ENCODE results near the gene KCNN3. TPM values are rescaled to one million over a fixed set of nuclear protein-coding genes. Genes with fewer than 3 reads are reported as not detected.

The KCNN3 gene
- total RNA-seq, 2 experiments from 2014 or later, result 0.02 to 0.14 TPM

DNA sequence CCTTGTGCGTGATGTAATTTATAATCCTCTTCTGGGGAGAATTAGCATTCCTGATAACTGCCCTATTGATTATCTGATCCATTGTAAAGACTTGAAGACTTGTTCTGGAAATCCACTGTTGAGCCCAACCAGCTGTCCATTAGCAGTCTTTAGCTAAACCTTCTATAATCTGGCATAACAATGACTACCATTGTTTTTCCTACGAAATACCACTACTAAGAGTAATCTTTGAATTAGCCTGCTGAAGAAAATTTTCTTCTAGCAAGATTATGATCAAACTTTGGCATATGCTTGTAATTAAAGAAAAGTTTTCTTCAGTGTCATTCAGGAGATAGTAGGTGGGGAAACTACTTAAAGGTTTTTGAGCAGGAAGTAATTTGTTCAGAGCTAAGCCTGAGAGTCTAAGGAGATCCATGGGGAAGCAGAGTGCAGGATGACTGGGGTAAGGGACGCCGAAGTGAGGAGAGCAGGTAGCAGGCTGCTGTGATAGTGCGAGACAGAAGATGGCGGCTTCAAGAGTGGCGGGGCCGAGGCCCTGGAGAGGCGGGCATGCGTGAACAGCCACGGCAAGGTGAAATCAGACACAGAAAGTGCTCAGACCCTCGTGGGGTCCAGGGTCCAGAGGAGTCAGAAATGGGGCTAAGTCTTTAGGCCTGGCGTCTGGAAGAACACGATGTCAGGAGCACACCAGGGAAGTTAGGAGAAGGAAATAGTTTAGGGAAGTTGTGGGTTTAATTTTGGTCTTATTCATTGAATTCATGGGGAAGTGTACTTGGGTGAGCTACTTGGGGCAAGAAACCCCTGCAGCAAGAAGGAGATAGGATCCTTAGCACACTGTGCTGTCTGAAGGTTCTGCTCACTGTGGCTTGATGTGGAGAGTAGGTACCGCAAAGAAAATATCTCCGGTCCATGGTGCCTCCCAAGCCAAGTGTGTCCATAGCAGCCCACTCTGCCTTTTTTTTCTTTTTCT, 149.5 kb downstream of the KCNN3 start:
- POLR2A ChIA-PET, result interaction anchor here (0.7 kb wide), 1 partner anchor 106 kb away, joined by 3 read pairs; no protein-coding TSS in a partner anchor
- no peak overlapping the region for H3K27ac Mint-ChIP-seq
- no peaks in the 10 kb centered on the region for H3K27me3 Mint-ChIP-seq
- H3K4me1 Mint-ChIP-seq (ENCODE audit: low read depth), result peaks cover 26% of the 10 kb centered on the region
- H3K36me3 Mint-ChIP-seq, result no peaks in the 10 kb centered on the region
- H3K9me3 Mint-ChIP-seq, result no peaks in the 10 kb centered on the region
- intact Hi-C loops (cut with micrococcal nuclease), result no loop called here
- CTCF ChIA-PET, result interaction anchor here (0.6 kb wide), 1 partner anchor 69 kb away, joined by 3 read pairs; no protein-coding TSS in a partner anchor
- no peak overlapping the region for H3K4me3 Mint-ChIP-seq
- DNase-seq, result no peak

GRCh38 chr1:154719586-154720327, 150.3 kb downstream of the KCNN3 start:
- H3K27ac Mint-ChIP-seq, result no peak overlapping the region
- intact Hi-C loops (cut with micrococcal nuclease), result no loop called here
- no peaks in the 10 kb centered on the region for H3K36me3 Mint-ChIP-seq
- no peaks in the 10 kb centered on the region for H3K27me3 Mint-ChIP-seq
- H3K9me3 Mint-ChIP-seq, result no peaks in the 10 kb centered on the region
- no peak for DNase-seq
- CTCF ChIA-PET, result interaction anchor here (0.6 kb wide), 2 partner anchors 70 to 160 kb away, joined by 3 read pairs; no protein-coding TSS in a partner anchor
- POLR2A ChIA-PET, result interaction anchor here (0.7 kb wide), 1 partner anchor 107 kb away, joined by 3 read pairs; no protein-coding TSS in a partner anchor
- peaks cover 26% of the 10 kb centered on the region for H3K4me1 Mint-ChIP-seq (ENCODE audit: low read depth)
- H3K4me3 Mint-ChIP-seq, result no peak overlapping the region

DNA sequence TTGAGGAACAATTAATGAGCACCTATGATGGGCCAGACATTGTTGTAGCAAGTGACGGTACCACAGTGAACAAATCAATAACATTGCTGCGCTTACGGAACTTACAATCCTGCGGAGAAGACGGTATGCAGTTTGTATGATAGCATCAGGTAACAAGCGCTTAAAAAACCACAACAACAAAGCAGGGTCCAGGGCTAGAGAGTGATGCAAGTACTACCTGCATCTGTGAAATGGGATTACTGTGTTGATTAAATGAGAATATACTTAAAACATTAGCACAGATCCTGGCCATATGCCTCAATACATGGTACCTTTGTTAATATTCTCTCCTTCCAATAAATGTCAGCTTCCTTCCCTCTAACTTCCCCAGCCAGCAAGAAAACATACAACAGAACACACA, 151.5 kb downstream of the KCNN3 start:
- DNase-seq, result no peak
- ChIA-PET POLR2A (no interaction called here), CTCF (no interaction called here)
- no peaks in the 10 kb centered on the region for H3K36me3 Mint-ChIP-seq
- H3K27me3 Mint-ChIP-seq, result no peaks in the 10 kb centered on the region
- H3K4me1 Mint-ChIP-seq (ENCODE audit: low read depth), result peaks cover 26% of the 10 kb centered on the region
- intact Hi-C loops (cut with micrococcal nuclease), result no loop called here
- no peak overlapping the region for H3K27ac Mint-ChIP-seq
- no peak overlapping the region for H3K4me3 Mint-ChIP-seq
- H3K9me3 Mint-ChIP-seq, result no peaks in the 10 kb centered on the region

GRCh38 chr1:154717528-154717924, 152.6 kb downstream of the KCNN3 start:
- Mint-ChIP-seq H3K4me3 (no peak overlapping the region), H3K27me3 (no peaks in the 10 kb centered on the region), H3K36me3 (no peaks in the 10 kb centered on the region), H3K9me3 (no peaks in the 10 kb centered on the region), H3K4me1 (ENCODE audit: low read depth) (peaks cover 26% of the 10 kb centered on the region), H3K27ac (no peak overlapping the region)
- intact Hi-C loops (cut with micrococcal nuclease), result no loop called here
- CTCF ChIA-PET, result interaction anchor here (0.6 to 1.0 kb wide), 2 partner anchors 30 to 48 kb away, joined by 3 read pairs; no protein-coding TSS in a partner anchor
- DNase-seq, result no peak
- POLR2A ChIA-PET, result no interaction called here

- Mint-ChIP-seq H3K4me1 (ENCODE audit: low read depth) (peaks cover 20% of the 10 kb centered on the region), H3K36me3 (no peaks in the 10 kb centered on the region), H3K4me3 (no peak overlapping the region), H3K9me3 (no peaks in the 10 kb centered on the region), H3K27ac (no peak overlapping the region), H3K27me3 (no peaks in the 10 kb centered on the region)
- CTCF ChIA-PET, result interaction anchor here (0.6 to 1.0 kb wide), 2 partner anchors 30 to 47 kb away, joined by 3 read pairs; no protein-coding TSS in a partner anchor
- DNase-seq, result no peak
- POLR2A ChIA-PET, result no interaction called here
- intact Hi-C loops (cut with micrococcal nuclease), result no loop called here
These were observed 153.2 kb downstream of the KCNN3 start for GRCh38 chr1:154716614-154717527.

DNA sequence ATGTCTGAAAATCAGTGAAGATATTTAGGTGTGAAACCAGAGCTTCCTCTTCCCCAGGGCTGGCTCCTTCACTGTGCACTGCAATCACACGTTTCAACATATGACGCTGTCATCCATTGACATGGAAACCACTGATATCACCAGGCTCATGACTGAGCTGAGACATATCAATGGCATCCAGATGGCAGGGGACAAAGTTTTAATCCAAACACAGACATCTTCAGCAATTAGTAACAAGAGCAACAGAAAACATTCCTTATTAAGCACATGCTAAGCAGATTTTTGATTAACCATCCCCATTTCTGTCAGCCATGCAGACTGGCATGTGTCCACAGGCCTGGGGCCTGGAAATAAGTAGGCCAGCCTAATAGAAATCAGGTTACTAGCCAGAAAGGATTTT, 154.1 kb downstream of the KCNN3 start:
- intact Hi-C loops (cut with micrococcal nuclease), result no loop called here
- POLR2A ChIA-PET, result no interaction called here
- Mint-ChIP-seq H3K9me3 (no peaks in the 10 kb centered on the region), H3K27me3 (no peaks in the 10 kb centered on the region), H3K36me3 (no peaks in the 10 kb centered on the region), H3K4me1 (ENCODE audit: low read depth) (peaks cover 15% of the 10 kb centered on the region), H3K4me3 (no peak overlapping the region), H3K27ac (no peak overlapping the region)
- no peak for DNase-seq
- CTCF ChIA-PET, result interaction anchor here (1.5 kb wide), 1 partner anchor 46 kb away, joined by 6 read pairs; no protein-coding TSS in a partner anchor

GRCh38 chr1:154715385-154715784, 154.7 kb downstream of the KCNN3 start:
- ChIA-PET CTCF (interaction anchor here (1.5 kb wide), 1 partner anchor 46 kb away, joined by 6 read pairs; no protein-coding TSS in a partner anchor), POLR2A (no interaction called here)
- no peak overlapping the region for H3K27ac Mint-ChIP-seq
- no peak overlapping the region for H3K4me3 Mint-ChIP-seq
- H3K36me3 Mint-ChIP-seq, result no peaks in the 10 kb centered on the region
- no peaks in the 10 kb centered on the region for H3K9me3 Mint-ChIP-seq
- intact Hi-C loops (cut with micrococcal nuclease), result no loop called here
- H3K4me1 Mint-ChIP-seq (ENCODE audit: low read depth), result peaks cover 9% of the 10 kb centered on the region
- H3K27me3 Mint-ChIP-seq, result no peaks in the 10 kb centered on the region
- no peak for DNase-seq

GRCh38 chr1:154714638-154715037, 155.4 kb downstream of the KCNN3 start:
- intact Hi-C loops (cut with micrococcal nuclease), result no loop called here
- no peak for DNase-seq
- Mint-ChIP-seq H3K27me3 (no peaks in the 10 kb centered on the region), H3K9me3 (no peaks in the 10 kb centered on the region), H3K4me1 (ENCODE audit: low read depth) (peaks cover 2% of the 10 kb centered on the region), H3K4me3 (no peak overlapping the region), H3K27ac (no peak overlapping the region), H3K36me3 (no peaks in the 10 kb centered on the region)
- ChIA-PET POLR2A (no interaction called here), CTCF (interaction anchor here (1.5 kb wide), 1 partner anchor 45 kb away, joined by 6 read pairs; no protein-coding TSS in a partner anchor)

DNA sequence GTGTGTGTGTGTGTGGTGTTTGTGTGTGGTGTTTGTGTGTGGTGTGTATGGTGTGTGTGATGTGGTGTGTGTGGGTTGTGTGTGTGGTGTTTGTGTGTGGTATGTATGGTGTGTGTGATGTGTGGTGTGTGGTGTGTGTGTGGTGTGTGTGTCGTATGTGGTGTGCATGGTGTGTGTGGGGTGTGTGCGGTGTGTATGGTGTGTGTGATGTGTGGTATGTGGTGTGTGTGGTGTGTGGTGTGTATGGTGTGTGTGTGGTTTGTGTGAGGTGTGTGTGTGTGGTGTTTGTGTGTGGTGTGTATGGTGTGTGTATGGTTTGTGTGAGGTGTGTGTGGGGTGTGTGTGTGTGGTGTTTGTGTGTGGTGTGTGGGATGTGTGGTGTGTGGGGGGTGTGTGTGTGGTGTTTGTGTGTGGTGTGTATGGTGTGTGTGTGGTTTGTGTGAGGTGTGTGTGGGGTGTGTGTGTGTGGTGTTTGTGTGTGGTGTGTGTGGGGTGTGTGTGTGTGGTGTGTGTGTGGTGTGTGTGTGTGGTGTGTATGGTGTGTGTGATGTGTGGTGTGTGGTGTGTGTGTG, 155.9 kb downstream of the KCNN3 start:
- no peak overlapping the region for H3K27ac Mint-ChIP-seq

GRCh38 chr1:154713005-154713404, 157.1 kb downstream of the KCNN3 start:
- no peaks in the 10 kb centered on the region for H3K4me1 Mint-ChIP-seq (ENCODE audit: low read depth)
- ChIA-PET CTCF (no interaction called here), POLR2A (no interaction called here)

More for the DNA sequence above, 155.9 kb downstream of the KCNN3 start:
- no peaks in the 10 kb centered on the region for H3K9me3 Mint-ChIP-seq
- DNase-seq, result no peak
- ChIA-PET POLR2A (no interaction called here), CTCF (no interaction called here)
- peaks cover 2% of the 10 kb centered on the region for H3K27me3 Mint-ChIP-seq
- no peaks in the 10 kb centered on the region for H3K4me1 Mint-ChIP-seq (ENCODE audit: low read depth)
- no peaks in the 10 kb centered on the region for H3K36me3 Mint-ChIP-seq
- intact Hi-C loops (cut with micrococcal nuclease), result no loop called here
- no peak overlapping the region for H3K4me3 Mint-ChIP-seq

DNA sequence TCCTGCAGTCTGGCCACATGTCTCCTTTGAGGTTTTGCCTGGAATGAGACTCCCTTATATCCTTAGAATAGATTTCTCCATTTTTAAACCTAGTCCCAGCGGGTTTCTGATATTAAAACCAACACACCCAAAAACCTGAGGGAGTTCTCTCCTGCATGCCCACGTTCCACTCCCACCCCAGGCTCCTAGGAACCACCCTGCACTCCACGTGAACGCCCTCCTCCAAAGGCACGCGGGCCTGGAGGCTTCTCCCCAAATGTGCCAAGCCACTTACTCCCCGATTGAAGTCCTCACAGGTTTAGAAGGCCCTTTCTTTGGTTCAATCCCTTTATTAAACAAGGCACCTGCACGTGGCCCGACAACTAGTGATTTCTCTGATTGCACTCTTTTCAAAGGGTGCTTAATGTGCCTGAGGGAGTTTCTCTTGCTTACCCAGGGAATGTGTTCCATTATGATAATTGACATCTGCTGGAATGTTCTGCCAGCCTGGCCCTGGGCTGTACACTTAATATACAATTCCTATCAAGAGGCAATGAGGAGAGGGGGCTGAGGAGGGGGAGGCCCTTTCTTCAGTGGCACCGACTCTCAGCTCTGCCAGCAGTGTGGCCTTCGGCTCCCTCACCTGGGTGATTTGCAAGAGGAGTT, 157.8 kb downstream of the KCNN3 start:
- Mint-ChIP-seq H3K27ac (no peak overlapping the region), H3K27me3 (peaks cover 3% of the 10 kb centered on the region), H3K4me3 (no peak overlapping the region), H3K9me3 (no peaks in the 10 kb centered on the region), H3K4me1 (ENCODE audit: low read depth) (no peaks in the 10 kb centered on the region), H3K36me3 (no peaks in the 10 kb centered on the region)
- POLR2A ChIA-PET, result no interaction called here
- CTCF ChIA-PET, result no interaction called here
- DNase-seq, result no peak
- intact Hi-C loops (cut with micrococcal nuclease), result no loop called here

More at GRCh38 chr1:154713005-154713404, 157.1 kb downstream of the KCNN3 start:
- Mint-ChIP-seq H3K27ac (no peak overlapping the region), H3K27me3 (peaks cover 3% of the 10 kb centered on the region), H3K4me3 (no peak overlapping the region), H3K9me3 (no peaks in the 10 kb centered on the region), H3K36me3 (no peaks in the 10 kb centered on the region)
- intact Hi-C loops (cut with micrococcal nuclease), result no loop called here
- DNase-seq, result no peak

Data from activated CD4-positive, alpha-beta memory T cell treated with anti-CD3 and anti-CD28 coated beads for 36 hours (primary cell).